Measurements from ENCODE around the gene C11orf71.

- TF ChIP-seq CTCF (IDR thresholded peaks at IDR 0.05), result no peak
- no peak for TF ChIP-seq POLR2A (IDR thresholded peaks at IDR 0.05)
Observed at GRCh38 chr11:114379394-114380069, 20.8 kb downstream of the C11orf71 start.

Data from suprapubic skin (tissue), 3 donors.